ENCODE measurements around the gene TMEM163.

Gene TMEM163

GRCh38 chr2:134465228-134466105, 253.3 kb downstream of the TMEM163 start:
- no peak for TF ChIP-seq CTCF (IDR thresholded peaks at IDR 0.05; ENCODE audit: low read length, missing control alignments)
- no peak overlapping the region for H3K4me3 ChIP-seq (replicated peaks; ENCODE audit: low read depth, low read length)
- no peak for DNase-seq (ENCODE audit: low read depth)

- DNase-seq (ENCODE audit: low read depth), result no peak
- TF ChIP-seq CTCF (IDR thresholded peaks at IDR 0.05; ENCODE audit: low read length, missing control alignments), result no peak
- H3K4me3 ChIP-seq (replicated peaks; ENCODE audit: low read depth, low read length), result no peak overlapping the region
Observed at GRCh38 chr2:134463699-134464022, 255.1 kb downstream of the TMEM163 start.

GRCh38 chr2:134462791-134463698, 255.8 kb downstream of the TMEM163 start:
- no peak for TF ChIP-seq CTCF (IDR thresholded peaks at IDR 0.05; ENCODE audit: low read length, missing control alignments)
- DNase-seq (ENCODE audit: low read depth), result no peak
- H3K4me3 ChIP-seq (replicated peaks; ENCODE audit: low read depth, low read length), result no peak overlapping the region

DNA sequence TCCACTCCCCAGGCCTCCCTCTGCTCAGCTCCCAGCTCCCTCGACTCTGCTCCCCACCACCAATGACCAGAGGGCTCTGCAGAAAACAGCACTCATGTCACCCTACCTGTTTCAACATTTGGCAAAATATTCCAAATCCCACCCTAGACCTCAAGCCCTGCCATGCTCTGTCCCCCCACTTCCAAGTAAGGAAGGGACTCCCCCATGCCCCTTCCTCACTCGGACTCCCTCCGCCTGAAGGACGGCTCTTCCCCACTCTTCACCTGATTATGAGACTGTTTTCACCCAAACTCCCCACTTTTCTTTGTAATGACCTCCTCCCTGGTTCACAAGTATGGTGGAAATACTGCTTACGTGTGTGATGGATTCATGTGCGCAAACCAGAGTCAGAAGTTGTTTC, 256.5 kb downstream of the TMEM163 start:
- no peak for TF ChIP-seq CTCF (IDR thresholded peaks at IDR 0.05; ENCODE audit: low read length, missing control alignments)
- no peak for DNase-seq (ENCODE audit: low read depth)
- H3K4me3 ChIP-seq (replicated peaks; ENCODE audit: low read depth, low read length), result no peak overlapping the region

- peak; percentile 10 for DNase-seq (ENCODE audit: low read depth)
- H3K4me3 ChIP-seq (replicated peaks; ENCODE audit: low read depth, low read length), result no peak overlapping the region
- no peak for TF ChIP-seq CTCF (IDR thresholded peaks at IDR 0.05; ENCODE audit: low read length, missing control alignments)
Observed at GRCh38 chr2:134461511-134461910, 257.3 kb downstream of the TMEM163 start.

- no peak overlapping the region for H3K4me3 ChIP-seq (replicated peaks; ENCODE audit: low read depth, low read length)
- peak; percentile 73 for TF ChIP-seq CTCF (IDR thresholded peaks at IDR 0.05; ENCODE audit: low read length, missing control alignments)
- DNase-seq (ENCODE audit: low read depth), result peak; percentile 74
Observed at GRCh38 chr2:134460583-134460998, 258.2 kb downstream of the TMEM163 start.
